ENCODE data around the gene ZNF408. TPM values are rescaled to one million over a fixed set of nuclear protein-coding genes. Genes with fewer than 3 reads are reported as not detected.

ZNF408 gene
- total RNA-seq, 3 donors from 2014 or later, result 8.0 to 13.2 (median 12.8) TPM

DNA sequence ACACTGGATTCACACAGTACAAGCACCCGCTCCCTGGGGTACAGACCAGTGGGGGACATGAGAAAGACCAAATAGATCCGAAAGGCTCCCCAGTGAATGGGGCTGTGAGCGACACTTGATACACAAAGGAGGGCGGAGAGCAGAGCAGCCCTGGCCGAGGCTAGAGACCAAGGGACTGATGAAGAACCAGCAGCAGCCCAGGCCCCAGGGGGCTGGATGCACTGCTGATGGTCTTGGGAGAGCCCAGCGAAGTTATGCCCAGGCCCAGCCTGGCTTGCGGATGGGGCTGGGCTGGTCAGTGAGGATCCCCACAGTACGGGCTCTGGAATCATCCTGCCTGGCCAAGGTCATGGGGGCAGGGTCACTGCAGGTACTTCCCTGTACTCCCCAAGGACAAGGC, 23.7 kb upstream of the ZNF408 start:
- Histone ChIP-seq H3K36me3 (ENCODE audit: low read depth) (peaks cover 25% of the 10 kb centered on the region), H3K4me1 (ENCODE audit: low read depth) (peaks cover 24% of the 10 kb centered on the region), H3K9me3 (no peaks in the 10 kb centered on the region), H3K4me3 (no peak overlapping the region)
- TF ChIP-seq, protein P1, sequence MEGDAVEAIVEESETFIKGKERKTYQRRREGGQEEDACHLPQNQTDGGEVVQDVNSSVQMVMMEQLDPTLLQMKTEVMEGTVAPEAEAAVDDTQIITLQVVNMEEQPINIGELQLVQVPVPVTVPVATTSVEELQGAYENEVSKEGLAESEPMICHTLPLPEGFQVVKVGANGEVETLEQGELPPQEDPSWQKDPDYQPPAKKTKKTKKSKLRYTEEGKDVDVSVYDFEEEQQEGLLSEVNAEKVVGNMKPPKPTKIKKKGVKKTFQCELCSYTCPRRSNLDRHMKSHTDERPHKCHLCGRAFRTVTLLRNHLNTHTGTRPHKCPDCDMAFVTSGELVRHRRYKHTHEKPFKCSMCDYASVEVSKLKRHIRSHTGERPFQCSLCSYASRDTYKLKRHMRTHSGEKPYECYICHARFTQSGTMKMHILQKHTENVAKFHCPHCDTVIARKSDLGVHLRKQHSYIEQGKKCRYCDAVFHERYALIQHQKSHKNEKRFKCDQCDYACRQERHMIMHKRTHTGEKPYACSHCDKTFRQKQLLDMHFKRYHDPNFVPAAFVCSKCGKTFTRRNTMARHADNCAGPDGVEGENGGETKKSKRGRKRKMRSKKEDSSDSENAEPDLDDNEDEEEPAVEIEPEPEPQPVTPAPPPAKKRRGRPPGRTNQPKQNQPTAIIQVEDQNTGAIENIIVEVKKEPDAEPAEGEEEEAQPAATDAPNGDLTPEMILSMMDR (IDR thresholded peaks at IDR 0.05), result no peak
- intact Hi-C loops (cut with DNase I, micrococcal nuclease), result no loop called here
- DNase-seq (no peak), ATAC-seq (no peak)

DNA sequence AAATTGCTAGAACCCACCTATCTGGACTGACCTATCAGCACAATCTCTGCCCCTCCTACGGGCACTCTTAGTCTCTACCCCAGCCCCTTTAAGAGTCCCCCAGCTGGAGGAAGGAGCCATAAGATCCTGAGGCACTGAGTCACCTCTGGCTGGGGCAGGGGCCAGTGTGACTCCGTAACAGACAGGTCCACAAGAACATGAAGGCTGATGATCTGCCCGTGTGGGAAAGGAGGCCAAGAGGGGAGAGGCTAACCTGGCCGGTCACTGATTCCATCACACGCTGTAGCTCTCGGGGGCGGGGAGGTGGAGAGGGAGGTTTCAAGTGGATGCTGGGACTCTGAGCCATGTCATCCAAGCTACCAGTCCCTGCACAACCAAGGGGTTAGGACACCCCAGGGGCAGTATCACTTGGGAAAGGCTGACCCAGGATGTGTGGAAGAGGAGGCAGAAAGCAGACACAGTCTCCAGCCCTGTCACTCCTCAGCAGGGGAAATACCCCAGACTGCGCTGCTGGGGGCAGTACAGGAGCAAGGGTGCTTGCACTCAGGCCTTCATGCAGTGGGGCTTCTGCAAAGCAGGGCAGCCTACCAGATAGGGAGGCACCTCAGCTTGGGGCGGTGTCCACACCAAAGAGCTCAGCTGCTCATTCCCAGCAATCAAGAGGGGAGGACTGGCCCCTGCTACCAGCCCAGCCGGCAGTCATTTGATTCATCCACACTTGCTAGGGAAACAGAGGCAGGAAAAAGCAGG, 22.7 kb upstream of the ZNF408 start:
- Histone ChIP-seq H3K36me3 (ENCODE audit: low read depth) (peaks cover 25% of the 10 kb centered on the region), H3K4me1 (ENCODE audit: low read depth) (peaks cover 24% of the 10 kb centered on the region), H3K4me3 (no peak overlapping the region), H3K9me3 (no peaks in the 10 kb centered on the region)
- intact Hi-C loops (cut with DNase I, micrococcal nuclease), result no loop called here
- peak in 1 of 3 donors; percentile 35 for DNase-seq
- TF ChIP-seq, protein P1 (IDR thresholded peaks at IDR 0.05), result no peak
- ATAC-seq, result no peak

DNA sequence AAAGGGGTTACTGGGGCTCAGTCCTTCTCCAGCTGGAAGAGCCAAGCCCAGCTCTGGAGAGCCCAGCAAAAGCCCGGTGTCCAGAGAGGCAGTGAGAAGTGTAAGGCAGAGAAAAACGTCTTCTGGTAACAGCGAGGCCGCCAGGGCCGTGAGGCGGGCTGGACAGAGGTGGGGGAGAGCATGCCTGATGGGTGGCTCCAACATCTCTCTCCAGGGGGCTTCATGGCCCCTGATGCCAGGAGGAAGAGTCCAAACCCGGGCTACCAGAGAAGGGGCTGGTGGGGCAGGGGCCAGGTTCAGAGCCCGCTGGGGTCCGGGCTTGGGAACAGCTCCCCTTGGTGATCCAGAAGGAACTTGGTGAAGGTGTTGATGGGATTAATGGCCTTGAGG, 22.1 kb upstream of the ZNF408 start:
- TF ChIP-seq, protein P1 (IDR thresholded peaks at IDR 0.05), result no peak
- peaks cover 24% of the 10 kb centered on the region for H3K4me1 ChIP-seq (ENCODE audit: low read depth)
- H3K9me3 ChIP-seq, result no peaks in the 10 kb centered on the region
- intact Hi-C loops (cut with DNase I, micrococcal nuclease), result no loop called here
- no peak overlapping the region for H3K4me3 ChIP-seq
- ATAC-seq, result no peak
- peaks cover 25% of the 10 kb centered on the region for H3K36me3 ChIP-seq (ENCODE audit: low read depth)
- DNase-seq, result no peak

DNA sequence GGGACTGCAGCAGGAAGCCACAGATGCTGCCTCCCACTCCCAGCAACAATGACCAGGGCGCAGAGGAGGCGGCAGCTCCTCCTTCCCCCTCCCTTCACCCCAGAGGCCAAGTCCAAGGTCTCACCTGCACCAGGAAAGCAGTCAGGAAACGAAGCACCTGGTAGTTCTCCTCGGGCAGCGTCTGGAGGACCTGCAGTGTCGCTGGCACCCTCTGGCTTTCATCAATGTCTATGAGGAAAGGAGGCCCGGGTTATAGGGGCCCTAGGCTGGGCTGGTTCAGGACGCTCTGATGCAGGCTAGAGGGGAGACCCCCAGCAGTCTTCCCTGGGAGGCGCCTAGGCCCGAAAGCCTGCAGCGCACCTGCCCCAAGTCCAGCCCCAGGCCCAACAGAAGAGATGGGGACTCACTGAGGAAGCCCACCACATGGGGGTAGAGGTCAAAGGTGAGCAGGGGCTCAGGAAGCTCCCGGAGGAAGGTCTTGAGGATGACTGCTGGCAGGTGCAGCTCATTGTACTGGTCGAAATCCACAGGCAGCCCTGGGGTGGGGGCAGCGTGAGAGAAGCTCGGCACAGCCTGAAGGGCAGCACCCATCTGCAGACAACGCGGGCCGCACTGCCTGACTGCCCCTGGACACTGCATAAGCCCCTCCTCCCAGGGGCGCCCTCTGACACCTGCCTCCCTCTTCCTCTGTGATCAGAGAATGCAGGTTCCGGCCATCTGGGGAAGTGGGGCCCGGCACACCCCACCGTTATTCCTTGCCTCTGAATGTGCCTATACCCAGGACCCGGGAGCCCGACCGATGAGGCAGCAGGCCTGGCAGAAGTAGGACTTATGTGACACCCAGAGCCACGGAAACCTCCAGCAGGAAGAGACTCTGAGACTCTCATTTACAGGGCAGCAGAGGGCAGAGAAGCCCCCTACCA, 21.3 kb upstream of the ZNF408 start:
- Histone ChIP-seq H3K9me3 (no peaks in the 10 kb centered on the region), H3K36me3 (ENCODE audit: low read depth) (peaks cover 25% of the 10 kb centered on the region), H3K4me1 (ENCODE audit: low read depth) (peaks cover 18% of the 10 kb centered on the region), H3K4me3 (no peak overlapping the region)
- TF ChIP-seq, protein P1 (IDR thresholded peaks at IDR 0.05), result no peak
- ATAC-seq (no peak), DNase-seq (peak in 1 of 3 donors; percentile 29)
- intact Hi-C loops (cut with DNase I, micrococcal nuclease), result no loop called here

DNA sequence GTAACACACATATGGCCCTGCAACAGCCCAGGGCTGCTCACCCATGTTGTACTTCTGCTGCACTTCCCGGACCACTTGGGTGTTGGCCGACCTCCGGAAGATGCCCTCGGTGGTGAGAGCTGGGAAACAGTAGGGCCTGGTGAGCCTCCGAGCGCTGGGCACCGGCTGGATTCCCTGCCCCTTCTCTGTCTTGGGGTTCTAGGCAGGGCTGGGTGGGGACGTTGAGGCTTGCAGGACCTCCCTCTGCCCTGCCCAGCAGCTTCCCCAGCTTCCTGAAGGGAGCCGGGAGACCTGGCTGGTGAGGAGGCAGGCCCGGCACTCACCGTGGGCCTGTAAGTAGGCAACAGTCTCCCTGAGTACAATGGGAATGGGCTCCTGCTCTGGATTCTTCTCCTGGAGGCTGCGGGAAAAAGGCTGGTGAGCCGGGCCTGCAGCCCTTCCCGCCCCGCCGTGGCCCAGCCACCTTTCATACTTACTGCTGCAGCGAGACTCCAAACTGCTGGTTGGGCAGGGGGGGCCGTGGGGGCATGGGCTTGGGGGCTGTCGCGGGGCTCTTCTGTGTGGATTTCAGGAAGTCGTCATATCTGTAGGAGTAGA, 20.6 kb upstream of the ZNF408 start:
- H3K4me1 ChIP-seq (ENCODE audit: low read depth), result peaks cover 10% of the 10 kb centered on the region
- H3K36me3 ChIP-seq (ENCODE audit: low read depth), result peaks cover 25% of the 10 kb centered on the region
- H3K4me3 ChIP-seq, result no peak overlapping the region
- ATAC-seq (no peak), DNase-seq (no peak)
- H3K9me3 ChIP-seq, result no peaks in the 10 kb centered on the region
- intact Hi-C loops (cut with DNase I, micrococcal nuclease), result no loop called here
- TF ChIP-seq, protein P1 (IDR thresholded peaks at IDR 0.05), result no peak
